Stimulated activated CD8-positive, alpha-beta memory T cell treated with anti-CD3 and anti-CD28 coated beads, Interleukin-4, amount 100 ng/mL, for 1 hour (primary cell): Measurements from ENCODE around the gene FUNDC1.
"Not testable (repeated sequence)": the region's sequence is repeated elsewhere in the genome, so short reads cannot be mapped to it uniquely, and the experiment has no call there.

Experiments
- DNase-seq, 2 donors: peaks; one replicate each; pipeline ENCODE4 v3.0.0-alpha.2; 2020; ENCODE audit warnings: low read depth in 2 of 2, low spot score in 1 of 2

The FUNDC1 gene, protein sequence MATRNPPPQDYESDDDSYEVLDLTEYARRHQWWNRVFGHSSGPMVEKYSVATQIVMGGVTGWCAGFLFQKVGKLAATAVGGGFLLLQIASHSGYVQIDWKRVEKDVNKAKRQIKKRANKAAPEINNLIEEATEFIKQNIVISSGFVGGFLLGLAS

DNA sequence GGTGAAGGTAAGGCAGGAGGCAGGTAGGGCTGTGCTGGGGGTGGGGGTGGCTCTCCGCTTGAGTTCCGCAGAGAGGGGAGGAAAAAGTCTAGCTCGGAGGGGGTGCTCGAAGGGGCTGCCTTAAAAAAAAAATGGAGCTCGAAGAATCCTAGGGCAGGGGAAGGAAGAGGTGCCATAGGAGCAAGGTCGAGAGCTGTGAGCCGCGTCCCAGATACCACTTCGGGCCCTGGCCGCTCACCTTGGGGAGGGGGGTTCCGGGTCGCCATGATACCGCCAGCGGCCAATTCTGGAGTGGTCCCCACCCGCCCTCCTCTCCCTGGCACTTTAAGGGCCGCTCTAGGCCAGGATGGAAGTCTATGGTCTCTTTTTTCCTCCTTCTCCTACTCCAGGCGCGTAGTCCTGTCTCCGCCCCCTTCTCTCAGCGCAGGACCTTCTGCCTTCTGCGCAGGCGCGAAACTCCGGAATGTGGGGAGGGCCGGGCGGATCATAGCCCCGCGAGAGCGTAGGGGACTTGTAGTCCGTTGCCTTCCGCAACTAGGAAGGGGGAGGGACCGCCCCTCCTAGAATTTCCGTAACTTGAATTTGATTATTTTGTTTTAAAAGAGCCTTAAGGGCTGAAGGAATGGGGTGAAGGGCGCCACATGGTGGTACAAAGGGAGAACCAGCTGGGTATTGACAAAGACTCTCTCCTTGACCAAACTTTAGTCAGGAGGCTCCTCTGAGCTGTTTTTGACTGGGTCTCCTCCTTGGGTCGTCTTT is at the start of gene FUNDC1:
FUNDC1 (minus strand) TSS at position 293 of the 759 bp plus-strand sequence; CDS start at position 266, 27 bp downstream.
- peak; percentile 80 for DNase-seq

- no peak for DNase-seq
Measured at GRCh38 chrX:44585866-44586265, 43.2 kb upstream of the FUNDC1 start.

DNA sequence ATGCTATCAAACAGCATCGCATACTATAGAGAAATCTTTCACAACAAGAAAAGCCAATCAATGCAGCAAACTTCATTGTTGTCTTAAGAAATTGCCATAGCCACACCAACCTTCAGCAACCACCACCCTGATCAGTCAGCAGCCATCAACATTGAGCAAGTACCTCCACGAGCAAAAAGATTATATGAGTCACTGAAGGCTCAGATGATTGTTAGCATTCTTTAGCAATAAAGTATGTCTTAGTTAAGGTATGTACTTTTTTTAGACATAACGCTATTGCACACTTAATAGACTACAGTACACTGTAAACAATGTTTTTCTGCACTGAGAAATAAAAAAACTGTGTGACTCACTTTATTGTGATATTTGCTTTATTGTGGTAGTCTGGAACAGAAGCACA is 37.8 kb upstream of the FUNDC1 start:
- DNase-seq: no peak

GRCh38 chrX:44572340-44572938 is 29.8 kb upstream of the FUNDC1 start:
- no peak for DNase-seq

DNA sequence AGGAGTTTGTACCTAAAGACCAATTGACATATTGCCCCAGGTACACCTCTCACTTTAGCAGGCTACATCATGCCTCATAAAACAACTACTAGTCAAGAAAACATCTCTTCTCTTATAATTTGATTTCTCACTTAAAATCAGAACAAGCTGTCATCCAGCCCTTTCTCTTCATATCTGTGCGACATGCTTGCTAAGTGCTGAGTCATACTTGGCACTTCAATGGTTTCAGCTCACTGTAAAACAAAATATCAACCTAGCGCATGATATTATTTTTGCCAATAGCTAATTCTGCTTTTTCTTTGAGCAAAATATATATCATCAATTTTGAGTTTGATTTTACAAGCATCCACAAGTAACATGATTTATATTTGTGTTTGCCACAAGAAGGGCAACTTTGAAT is 27.9 kb upstream of the FUNDC1 start:
- DNase-seq: no peak

GRCh38 chrX:44569122-44569521 is 26.5 kb upstream of the FUNDC1 start:
- no peak for DNase-seq

- DNase-seq: no peak
Measured at GRCh38 chrX:44568196-44568595, 25.5 kb upstream of the FUNDC1 start.

GRCh38 chrX:44561896-44562295 is 19.2 kb upstream of the FUNDC1 start:
- not testable (repeated sequence) for DNase-seq

GRCh38 chrX:44550563-44550962 is 7.9 kb upstream of the FUNDC1 start:
- DNase-seq: no peak

DNA sequence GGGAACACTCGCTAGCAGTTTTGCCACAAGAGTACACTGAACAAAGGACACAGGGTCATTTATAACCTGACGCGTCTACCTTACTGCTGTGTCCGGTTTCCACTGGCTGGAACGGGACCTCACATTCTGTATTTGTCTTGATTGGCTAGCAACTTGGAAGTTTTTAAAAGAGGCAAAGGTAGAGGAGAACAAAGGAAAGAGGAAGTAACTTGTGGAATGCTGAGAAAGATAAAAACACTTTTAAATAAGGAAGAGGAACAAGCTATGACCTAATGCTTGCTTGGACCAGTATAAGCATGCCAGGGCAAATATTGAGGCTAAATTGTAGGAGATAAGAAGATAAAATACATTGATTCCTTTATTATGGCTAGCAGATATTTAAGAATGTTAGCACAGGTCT is 2.8 kb upstream of the FUNDC1 start:
- DNase-seq: not testable (repeated sequence)

GRCh38 chrX:44544036-44544435 is 1.4 kb upstream of the FUNDC1 start:
- DNase-seq: no peak

DNA sequence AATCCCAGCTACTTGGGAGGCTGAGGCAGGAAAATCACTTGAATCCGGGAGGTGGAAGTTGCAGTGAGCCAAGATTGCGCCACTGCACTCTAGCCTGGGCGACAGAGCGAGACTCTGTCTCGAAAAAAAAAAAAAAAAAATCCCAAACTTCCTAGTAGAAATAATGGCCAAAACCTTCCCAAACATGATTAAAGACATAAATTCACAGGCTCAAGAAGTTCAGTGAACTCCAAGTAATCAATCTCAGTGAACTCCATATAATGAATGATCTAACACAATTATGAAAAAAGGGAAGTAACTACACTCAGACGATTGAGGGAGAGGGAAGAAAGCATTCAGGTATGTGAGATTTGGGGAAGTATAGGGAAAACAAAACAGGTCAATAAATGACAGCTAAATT is 6.5 kb downstream of the FUNDC1 start:
- no peak for DNase-seq

GRCh38 chrX:44529310-44529709 is 13.3 kb downstream of the FUNDC1 start:
- DNase-seq: no peak

DNA sequence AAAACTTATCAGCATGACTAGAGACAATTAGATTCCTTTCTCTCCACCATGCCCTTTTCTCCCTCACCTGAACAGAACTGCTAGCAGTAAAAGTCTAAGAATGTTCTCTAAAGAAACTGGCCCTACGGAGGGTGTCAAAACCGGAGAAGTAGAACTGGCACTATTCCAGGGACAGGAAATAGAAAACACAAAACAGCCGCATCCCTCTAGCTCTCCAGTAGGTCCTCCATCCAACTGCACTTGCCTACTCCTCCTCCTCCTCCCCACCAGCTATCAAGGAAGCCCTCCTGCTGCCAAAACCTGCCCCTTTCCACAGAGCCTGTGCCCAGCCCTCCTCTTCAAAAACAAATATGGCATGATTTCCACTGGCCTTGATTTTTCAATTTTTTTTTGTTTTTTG is 28.4 kb downstream of the FUNDC1 start:
- DNase-seq: no peak

GRCh38 chrX:44507292-44507691 is 35.4 kb downstream of the FUNDC1 start:
- no peak for DNase-seq

DNA sequence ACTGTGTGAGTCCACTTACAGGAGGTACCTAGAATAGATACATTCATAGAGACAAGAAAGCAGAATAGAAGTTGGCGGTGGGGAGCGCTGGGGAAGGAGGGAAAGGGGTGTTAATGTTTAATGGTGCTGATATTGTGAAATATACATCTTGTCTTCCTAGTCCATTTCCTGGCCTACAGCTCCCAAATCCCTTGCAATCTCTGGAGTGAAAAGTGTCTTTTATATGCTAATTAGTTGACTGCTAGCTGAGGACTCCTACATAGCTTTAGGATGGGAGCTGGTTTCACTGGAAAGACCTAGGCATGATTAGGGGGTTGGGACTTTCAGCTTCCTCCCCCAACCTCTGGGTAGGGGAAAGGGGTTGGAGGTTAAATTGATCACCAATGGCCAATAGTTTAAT is 36.0 kb downstream of the FUNDC1 start:
- DNase-seq: no peak

- DNase-seq: no peak
Measured at GRCh38 chrX:44503560-44503959, 39.1 kb downstream of the FUNDC1 start.

DNA sequence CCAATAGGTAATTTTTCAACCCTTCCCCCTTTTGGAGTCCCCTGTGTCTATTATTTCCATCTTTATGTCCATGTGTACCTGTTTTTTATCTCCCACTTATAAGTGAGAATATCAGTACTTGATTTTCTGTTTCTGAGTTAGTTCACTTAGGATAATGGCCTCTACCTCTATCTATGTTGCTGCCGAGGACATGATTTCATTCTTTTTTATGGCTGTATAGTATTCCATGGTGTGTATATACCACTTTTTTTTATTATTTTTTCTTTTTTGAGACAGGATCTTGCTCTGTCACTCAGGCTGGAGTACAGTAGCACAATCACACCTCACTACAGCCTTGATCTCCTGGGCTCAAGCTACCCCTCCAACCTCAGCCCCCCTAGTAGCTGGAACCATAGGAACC is 47.6 kb downstream of the FUNDC1 start:
- no peak for DNase-seq

DNA sequence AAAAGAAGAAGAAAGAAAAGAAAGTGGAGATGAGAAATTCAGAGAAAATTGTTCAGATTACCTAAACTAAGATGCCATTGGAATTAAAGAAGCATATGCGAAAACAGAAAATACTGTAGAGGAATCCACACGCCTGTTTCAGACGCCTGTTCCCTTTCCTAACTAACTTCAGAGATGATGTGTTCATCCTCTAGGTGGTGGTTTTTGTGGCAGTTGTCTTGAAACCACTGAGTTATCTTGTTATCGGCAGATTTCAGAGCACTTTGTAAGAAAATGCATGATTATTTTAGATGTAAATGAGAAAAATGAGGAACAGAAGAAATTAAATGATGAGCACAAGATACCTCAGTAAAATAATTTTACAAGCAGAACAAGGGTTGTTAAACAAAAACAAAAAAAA is 48.3 kb downstream of the FUNDC1 start:
- DNase-seq: no peak

DNA sequence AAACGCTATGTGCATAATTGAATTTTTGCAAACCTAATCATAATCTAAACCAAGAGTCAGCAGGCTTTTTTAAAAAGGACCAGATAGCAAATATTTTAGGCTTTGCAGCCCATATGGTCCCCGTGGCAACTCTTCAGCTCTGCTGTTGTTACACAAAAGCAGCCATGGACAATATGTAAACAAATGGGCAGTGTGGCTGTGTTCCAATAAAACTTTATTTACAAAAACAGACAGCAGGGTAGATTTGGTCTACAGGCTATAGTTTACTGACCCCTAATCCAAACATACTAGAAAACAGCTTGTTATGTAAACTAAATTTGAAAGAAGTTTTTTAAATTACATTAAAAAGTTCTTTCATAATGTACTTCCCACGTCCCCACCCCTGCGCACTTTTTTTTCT is 53.1 kb downstream of the FUNDC1 start:
- no peak for DNase-seq

- no peak for DNase-seq
Measured at GRCh38 chrX:44484607-44485146, 58.0 kb downstream of the FUNDC1 start.

DNA sequence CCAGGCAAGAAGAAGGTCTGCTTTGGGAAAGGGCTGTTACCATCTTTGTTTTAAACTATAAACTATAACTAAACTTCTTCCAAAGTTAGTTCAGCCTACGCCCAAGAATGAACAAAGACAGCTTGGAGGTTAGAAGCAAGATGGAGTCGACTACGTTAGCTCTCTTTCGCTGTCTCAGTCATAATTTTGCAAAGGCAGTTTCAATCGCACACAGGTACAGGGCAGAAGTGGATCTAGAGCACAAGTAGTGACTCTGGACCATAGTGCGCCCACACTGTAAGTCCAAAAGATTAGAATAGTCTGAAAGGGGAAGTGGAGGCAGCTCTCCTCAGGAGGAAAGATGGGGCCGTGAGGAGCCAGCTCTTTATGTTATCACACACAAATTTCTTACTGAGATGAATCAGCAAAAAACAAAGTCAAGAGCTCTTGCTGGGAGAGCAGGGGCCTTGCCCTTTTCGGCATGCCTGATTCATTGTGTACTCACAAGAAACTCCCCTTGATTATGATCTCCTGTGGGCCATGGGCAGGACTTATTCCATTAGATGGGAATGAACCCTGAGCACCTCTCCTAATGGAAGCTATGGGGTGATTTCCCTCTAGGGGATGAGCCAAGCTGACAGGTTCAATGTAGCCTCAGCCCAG is 58.6 kb downstream of the FUNDC1 start:
- no peak for DNase-seq
